SH-SY5Y (cell line): Measurements from ENCODE around the gene COL10A1.

Experiments used
- GATA2 ChIP-seq: IDR thresholded peaks from 2 replicates; pipeline ENCODE4 v1.6.1; 2011; ENCODE audit warnings: mild to moderate bottlenecking, low read depth, low read length
- GATA3 ChIP-seq: IDR thresholded peaks from 2 replicates; pipeline ENCODE4 v1.6.1; 2011; ENCODE audit warnings: low read depth, mild to moderate bottlenecking, low read length, moderate library complexity

DNA sequence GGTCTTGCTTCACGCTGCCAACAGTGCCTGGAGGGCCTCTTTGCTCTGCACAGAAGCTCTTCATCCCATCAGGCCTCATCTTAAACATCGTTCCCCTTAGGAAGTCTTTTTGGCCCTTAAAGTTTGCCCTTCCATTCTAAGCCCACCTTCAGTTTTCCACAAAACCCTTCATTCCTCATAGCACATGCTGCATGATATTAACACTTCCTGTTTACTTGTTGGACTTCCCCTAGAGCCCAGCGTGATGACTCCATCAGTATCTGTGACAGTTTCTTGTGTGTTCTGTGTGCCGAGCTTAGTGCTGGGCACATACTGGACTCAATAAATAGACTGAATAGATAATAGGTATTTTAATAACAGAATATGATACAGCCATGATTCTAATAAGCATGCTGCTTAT lies 23.1 kb downstream of the COL10A1 start:
- TF ChIP-seq GATA3 = no peak
- no peak for TF ChIP-seq GATA2
